ENCODE measurements around the gene RMDN3.
A peak's percentile ranks its signal among the peaks of the same experiment; 100 is the strongest.

The RMDN3 gene

DNA sequence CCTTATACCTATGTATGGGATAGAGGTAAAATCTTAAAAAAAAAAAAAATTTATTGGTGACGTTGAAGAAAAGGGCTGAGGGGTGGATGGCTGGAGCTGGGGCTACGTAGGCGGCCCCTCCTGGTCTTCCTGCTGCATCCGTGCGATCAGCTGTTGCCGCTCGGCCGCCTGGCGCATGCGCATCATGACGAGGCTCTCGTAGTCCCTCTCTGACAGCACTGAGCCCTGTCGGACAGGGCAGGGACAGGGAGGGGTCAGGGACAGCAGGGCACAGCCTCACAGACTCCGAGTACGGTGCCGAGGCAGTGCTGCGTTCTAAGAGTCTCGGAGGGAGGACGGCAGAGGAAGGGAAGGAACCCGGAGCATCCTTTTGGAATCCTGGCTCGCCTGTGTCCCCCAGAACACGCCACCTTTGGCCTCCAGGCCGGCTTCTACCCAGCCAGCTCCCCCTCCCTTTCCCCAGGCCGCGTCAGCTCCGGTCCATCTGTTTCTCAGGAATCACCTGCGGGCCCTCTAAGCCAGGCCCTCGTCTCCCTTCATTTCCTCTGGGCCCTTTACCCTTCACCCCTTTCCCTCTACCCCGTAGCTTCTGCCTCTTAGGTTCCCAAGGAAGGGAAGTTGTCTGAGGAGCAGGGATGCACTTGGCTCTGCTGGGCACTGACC, 12.9 kb upstream of the RMDN3 start:
- H3K27me3 ChIP-seq (ENCODE audit: insufficient read depth, low read depth, severe bottlenecking), result no peaks in the 10 kb centered on the region
- TF ChIP-seq, protein P1, sequence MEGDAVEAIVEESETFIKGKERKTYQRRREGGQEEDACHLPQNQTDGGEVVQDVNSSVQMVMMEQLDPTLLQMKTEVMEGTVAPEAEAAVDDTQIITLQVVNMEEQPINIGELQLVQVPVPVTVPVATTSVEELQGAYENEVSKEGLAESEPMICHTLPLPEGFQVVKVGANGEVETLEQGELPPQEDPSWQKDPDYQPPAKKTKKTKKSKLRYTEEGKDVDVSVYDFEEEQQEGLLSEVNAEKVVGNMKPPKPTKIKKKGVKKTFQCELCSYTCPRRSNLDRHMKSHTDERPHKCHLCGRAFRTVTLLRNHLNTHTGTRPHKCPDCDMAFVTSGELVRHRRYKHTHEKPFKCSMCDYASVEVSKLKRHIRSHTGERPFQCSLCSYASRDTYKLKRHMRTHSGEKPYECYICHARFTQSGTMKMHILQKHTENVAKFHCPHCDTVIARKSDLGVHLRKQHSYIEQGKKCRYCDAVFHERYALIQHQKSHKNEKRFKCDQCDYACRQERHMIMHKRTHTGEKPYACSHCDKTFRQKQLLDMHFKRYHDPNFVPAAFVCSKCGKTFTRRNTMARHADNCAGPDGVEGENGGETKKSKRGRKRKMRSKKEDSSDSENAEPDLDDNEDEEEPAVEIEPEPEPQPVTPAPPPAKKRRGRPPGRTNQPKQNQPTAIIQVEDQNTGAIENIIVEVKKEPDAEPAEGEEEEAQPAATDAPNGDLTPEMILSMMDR (IDR thresholded peaks at IDR 0.05; ENCODE audit: low read depth, low read length), result no peak
- DNase-seq, result peak; percentile 66
- no peak overlapping the region for H3K4me3 ChIP-seq (ENCODE audit: low read depth, low read length)
- H3K27ac ChIP-seq, result peak overlapping the region; percentile 86
- peaks cover 15% of the 10 kb centered on the region for H3K36me3 ChIP-seq
- H3K9me3 ChIP-seq (ENCODE audit: severe bottlenecking), result no peaks in the 10 kb centered on the region

DNA sequence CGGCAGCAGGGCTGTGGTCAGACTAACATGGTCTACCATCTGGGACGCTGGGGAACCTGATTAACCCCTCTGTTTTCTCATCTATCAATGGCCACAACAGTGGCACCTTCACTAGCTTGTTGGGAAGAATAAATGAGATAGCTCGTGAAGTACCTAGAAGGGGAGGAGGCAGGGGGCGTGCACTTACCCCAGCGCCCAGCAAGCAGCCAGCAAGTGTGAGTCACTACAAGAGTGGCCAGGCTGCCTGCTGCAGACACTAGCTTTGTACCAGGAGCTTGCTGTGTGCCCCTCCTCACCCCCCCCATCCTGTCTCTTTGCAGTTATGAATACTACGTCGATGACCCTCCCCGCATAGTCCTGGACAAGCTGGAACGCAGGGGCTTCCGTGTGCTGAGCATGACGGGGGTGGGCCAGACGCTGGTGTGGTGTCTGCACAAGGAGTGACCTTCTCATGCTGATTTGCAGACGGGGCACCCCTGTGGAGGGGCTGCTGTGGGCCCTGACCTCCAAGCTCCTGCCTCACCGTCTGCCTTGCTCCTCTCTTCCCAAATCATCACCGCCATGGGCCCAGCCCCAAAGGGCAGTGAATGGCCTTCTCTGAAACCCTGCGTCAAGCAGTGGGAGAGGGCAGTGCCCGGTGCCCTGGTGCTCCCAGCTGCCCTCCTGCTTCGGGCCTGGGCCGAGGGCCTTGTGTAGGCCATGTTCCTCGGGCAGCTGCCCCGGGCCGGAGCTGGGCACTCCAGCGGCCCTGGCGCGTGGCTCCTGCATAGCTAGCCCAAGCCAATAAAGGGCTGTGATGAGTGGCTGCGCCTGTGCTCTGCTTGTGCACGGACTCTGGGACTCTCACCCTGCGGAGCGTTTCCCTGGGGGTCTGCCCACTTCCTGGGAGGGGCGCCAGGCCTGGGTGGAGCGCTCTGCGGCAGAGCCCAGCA, 12.1 kb upstream of the RMDN3 start:
- Histone ChIP-seq H3K36me3 (peaks cover 15% of the 10 kb centered on the region), H3K27ac (peak overlapping the region; percentile 86), H3K9me3 (ENCODE audit: severe bottlenecking) (no peaks in the 10 kb centered on the region), H3K27me3 (ENCODE audit: insufficient read depth, low read depth, severe bottlenecking) (no peaks in the 10 kb centered on the region), H3K4me3 (ENCODE audit: low read depth, low read length) (no peak overlapping the region)
- TF ChIP-seq, protein P1 (IDR thresholded peaks at IDR 0.05; ENCODE audit: low read depth, low read length), result no peak
- no peak for DNase-seq

GRCh38 chr15:40766194-40766815, 11.3 kb upstream of the RMDN3 start:
- H3K27me3 ChIP-seq (ENCODE audit: insufficient read depth, low read depth, severe bottlenecking), result no peaks in the 10 kb centered on the region
- H3K36me3 ChIP-seq, result peaks cover 15% of the 10 kb centered on the region
- peak overlapping the region; percentile 41 for H3K27ac ChIP-seq
- no peak for DNase-seq
- TF ChIP-seq, protein P1 (IDR thresholded peaks at IDR 0.05; ENCODE audit: low read depth, low read length), result no peak
- no peak overlapping the region for H3K4me3 ChIP-seq (ENCODE audit: low read depth, low read length)
- H3K9me3 ChIP-seq (ENCODE audit: severe bottlenecking), result no peaks in the 10 kb centered on the region

DNA sequence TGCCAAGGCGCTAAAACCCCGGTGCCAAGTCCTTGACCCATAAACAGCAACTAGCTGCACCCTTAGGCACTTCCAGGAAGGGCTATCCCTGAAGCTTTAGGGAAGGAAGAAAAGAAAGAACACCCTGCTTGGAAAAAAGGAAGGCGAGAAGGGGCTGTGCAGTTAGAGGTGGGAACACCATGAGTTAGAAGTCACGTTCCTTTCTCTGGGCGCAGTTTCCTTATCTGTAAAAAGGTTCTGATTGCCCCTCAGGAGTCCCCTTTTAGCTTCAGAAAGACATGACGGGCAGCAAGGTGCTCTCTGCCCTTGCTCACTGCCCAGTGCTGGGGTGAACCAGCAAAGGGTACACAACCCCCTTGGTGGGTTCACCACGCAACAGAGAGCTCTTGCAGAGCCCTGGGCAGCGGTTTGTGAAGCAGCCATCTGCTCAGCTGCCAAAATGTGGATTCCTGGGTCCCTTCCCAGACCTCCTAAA, 9.6 kb upstream of the RMDN3 start:
- DNase-seq, result no peak
- peaks cover 15% of the 10 kb centered on the region for H3K36me3 ChIP-seq
- H3K27me3 ChIP-seq (ENCODE audit: insufficient read depth, low read depth, severe bottlenecking), result no peaks in the 10 kb centered on the region
- H3K9me3 ChIP-seq (ENCODE audit: severe bottlenecking), result no peaks in the 10 kb centered on the region
- TF ChIP-seq, protein P1 (IDR thresholded peaks at IDR 0.05; ENCODE audit: low read depth, low read length), result no peak
- peak overlapping the region; percentile 68 for H3K4me3 ChIP-seq (ENCODE audit: low read depth, low read length)
- peak overlapping the region; percentile 87 for H3K27ac ChIP-seq

- H3K9me3 ChIP-seq (ENCODE audit: severe bottlenecking), result no peaks in the 10 kb centered on the region
- peak; percentile 87 for DNase-seq
- TF ChIP-seq, protein P1 (IDR thresholded peaks at IDR 0.05; ENCODE audit: low read depth, low read length), result peak; percentile 55
- H3K4me3 ChIP-seq (ENCODE audit: low read depth, low read length), result peak within 1 kb of the TSS; percentile 68
- H3K27me3 ChIP-seq (ENCODE audit: insufficient read depth, low read depth, severe bottlenecking), result no peaks in the 10 kb centered on the region
- H3K27ac ChIP-seq, result peak within 1 kb of the TSS; percentile 87
- H3K36me3 ChIP-seq, result peaks cover 15% of the 10 kb centered on the region
These were observed 9.0 kb upstream of the RMDN3 start, which contains the start of gene GCHFR for GRCh38 chr15:40763801-40764628. Gene GCHFR, plus strand, starts transcription at chr15:40764068. Its CDS starts 113 bp downstream, at chr15:40764181.

Measured in WERI-Rb-1 (cell line).